ENCODE results near the gene TGM4.
A peak's percentile ranks its signal among the peaks of the same experiment; 100 is the strongest.
"Not testable (repeated sequence)": the region's sequence is repeated elsewhere in the genome, so short reads cannot be mapped to it uniquely, and the experiment has no call there.

Gene TGM4
- total RNA-seq = 0 reads per million in 2 donors

DNA sequence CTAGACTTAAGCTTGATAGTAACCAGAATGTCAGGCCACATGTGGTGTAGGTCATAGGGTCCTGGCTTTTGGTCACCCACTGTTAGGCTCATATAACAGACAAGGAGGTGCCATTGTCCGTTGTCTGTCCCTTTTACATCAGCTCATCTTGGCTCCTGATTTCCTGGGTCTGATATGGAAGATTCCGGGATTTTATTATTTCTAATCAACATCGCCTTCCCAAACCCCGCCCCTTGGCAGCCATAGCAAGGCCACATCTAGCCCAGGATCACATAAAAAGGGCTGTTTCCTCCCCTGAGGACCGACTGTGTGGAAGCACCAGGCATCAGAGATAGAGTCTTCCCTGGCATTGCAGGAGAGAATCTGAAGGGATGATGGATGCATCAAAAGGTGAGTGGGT, at the start of gene TGM4:
TGM4 (plus strand) TSS at position 301 of the 400 bp plus-strand sequence; CDS start at position 372, 71 bp downstream.
- DNase-seq = no peak

- no peak for DNase-seq
These were observed 49.0 kb upstream of the TGM4 start for GRCh38 chr3:44825264-44825925.

GRCh38 chr3:44827196-44827595, 47.2 kb upstream of the TGM4 start:
- DNase-seq = no peak

DNA sequence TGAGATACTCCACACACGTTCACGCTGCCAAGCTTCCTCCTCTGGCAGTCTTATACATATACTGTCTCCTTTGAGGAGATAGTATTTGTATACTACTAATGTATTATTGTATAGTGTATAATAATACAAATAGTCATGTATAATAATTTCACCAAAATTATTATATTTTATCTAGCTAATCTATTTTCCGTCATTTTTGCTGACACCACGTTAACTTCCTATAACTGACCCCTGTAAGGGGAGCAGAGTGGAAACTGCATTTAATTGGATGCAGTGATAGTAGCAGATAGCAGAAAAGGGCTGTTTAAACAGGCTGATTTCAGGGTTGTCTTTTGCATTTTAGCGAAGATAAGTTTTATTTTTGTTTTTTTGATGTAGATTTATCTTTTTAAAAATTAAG, 43.2 kb upstream of the TGM4 start:
- DNase-seq = no peak

- DNase-seq = no peak
These were observed 42.4 kb upstream of the TGM4 start for GRCh38 chr3:44832032-44832431.

DNA sequence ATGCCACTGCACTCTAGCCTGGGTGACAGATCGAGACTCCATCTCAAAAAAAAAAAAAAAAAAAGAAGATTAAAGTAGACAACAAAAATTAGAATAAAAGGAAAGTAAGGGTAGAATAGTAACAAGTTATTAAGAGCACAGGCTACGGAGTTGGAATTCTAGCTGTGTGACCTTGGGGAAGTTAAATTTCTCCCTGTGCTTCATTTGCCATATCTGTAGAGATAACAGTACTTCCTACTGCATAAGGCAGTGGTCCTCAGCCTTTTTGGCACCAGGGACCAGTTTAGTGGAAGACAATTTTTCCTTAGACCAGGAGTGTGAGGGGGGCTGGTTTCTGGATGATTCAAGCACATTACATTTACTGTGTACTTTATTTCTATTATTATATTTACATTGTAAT, 41.4 kb upstream of the TGM4 start:
- DNase-seq = no peak

GRCh38 chr3:44833394-44833793, 41.0 kb upstream of the TGM4 start:
- DNase-seq = no peak

- DNase-seq = no peak
These were observed 38.7 kb upstream of the TGM4 start for GRCh38 chr3:44835684-44836083.

DNA sequence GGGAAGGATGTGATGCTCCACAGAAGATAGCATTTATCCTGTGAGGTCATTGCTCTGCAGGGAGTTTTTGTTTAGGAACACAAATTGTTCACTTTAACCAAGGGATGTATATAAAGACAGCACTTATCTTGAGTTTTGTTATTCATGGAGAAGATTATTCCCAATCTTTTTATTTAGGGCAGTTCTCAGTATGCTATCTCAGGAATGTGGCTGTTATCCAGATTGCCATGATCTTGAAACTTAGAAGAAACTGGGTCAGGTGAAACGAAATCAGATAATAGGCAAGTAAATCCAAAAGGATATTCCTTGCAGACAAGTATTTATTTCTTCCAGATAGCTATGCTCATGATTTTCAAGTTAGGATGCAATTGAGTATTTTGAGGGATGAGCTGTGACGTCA, 32.0 kb upstream of the TGM4 start:
- DNase-seq = no peak

GRCh38 chr3:44845528-44846520, 28.6 kb upstream of the TGM4 start:
- no peak for DNase-seq

DNA sequence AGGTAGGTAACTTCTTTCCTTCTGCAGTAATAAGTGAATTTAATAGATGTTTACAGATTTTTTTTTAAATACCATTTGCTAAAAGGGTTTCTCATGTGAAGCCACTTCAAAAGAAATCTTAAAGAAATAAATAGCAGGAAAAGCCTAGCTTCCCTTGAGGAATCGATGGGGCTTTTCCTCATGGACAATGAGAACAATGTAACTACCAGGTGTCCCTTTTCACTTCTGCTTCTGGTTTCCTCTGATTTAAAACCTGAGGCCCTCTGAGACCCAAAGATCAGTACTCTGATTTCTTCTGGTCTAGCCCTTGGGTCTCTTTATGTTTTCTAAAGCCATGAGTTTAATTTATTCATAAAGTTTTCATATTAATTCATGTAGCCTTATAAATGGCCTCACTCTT, 25.8 kb upstream of the TGM4 start:
- DNase-seq = no peak

GRCh38 chr3:44856663-44857062, 17.7 kb upstream of the TGM4 start:
- DNase-seq = not testable (repeated sequence)

DNA sequence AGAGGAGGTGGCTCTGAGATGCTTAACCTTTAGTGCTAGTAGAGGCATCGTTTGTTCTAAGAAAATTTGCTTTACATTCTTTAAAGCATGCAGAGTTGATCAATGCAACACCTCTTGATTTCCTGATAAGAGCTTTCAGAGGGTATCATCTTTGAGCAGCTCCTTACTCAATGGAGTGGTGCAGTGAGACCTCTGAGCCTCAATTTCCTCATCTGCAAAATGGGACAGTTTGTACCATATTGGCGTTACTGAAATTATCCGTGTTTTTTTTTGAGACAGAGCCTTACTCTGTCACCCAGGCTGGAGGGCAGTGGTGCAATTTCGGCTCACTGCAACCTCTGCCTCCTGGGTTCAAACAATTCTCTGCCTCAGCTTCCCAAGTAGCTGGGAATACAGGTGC, 14.3 kb upstream of the TGM4 start:
- DNase-seq = no peak

DNA sequence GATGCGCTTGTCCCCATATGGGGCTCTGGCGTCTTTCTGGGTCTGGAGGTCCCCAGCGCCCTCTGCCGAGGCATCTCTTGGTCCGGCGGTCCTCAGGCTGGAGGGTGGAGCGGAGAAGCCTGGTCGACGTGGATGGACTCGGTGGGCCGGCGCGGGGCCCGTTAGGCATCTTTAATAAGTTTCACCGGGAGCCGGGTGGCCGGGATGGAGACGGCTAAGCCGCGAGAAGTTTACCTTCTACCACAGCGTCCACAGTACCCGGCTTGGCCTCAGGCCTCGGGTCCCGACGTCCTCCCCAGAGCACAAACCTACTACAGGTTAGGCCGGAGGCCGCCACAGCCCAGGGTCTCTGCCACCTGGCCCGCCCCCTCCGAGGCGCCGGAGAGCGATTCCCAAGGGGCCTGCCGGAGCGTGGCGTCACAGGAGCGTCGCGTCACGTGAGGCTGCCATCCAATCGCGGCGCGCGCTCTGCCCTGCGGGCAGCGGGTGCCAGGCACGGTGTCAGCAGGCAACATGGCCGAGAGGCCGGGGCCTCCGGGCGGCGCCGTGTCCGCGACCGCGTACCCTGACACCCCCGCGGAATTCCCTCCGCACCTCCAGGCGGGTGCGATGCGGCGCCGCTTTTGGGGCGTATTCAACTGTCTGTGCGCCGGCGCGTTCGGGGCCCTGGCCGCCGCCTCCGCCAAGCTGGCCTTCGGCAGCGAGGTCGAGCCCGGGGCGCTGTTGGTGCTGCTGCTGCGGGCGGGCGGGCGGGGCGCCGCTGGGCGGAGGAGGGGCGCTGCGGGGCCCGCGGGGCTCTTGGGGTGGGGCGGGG, 12.8 kb upstream of the TGM4 start, which contains the start of gene TMEM42:
TMEM42 (plus strand) TSS at position 501 of the 814 bp plus-strand sequence; CDS start at position 514, 13 bp downstream.
- peak; percentile 78 to 94 (median 85) for DNase-seq

GRCh38 chr3:44862226-44862637, 12.2 kb upstream of the TGM4 start:
- peak in 1 of 5 experiments; percentile 52 for DNase-seq

- DNase-seq = peak in 2 of 5 experiments; percentile 40 to 47
These were observed 9.0 kb upstream of the TGM4 start for GRCh38 chr3:44865272-44866035.

DNA sequence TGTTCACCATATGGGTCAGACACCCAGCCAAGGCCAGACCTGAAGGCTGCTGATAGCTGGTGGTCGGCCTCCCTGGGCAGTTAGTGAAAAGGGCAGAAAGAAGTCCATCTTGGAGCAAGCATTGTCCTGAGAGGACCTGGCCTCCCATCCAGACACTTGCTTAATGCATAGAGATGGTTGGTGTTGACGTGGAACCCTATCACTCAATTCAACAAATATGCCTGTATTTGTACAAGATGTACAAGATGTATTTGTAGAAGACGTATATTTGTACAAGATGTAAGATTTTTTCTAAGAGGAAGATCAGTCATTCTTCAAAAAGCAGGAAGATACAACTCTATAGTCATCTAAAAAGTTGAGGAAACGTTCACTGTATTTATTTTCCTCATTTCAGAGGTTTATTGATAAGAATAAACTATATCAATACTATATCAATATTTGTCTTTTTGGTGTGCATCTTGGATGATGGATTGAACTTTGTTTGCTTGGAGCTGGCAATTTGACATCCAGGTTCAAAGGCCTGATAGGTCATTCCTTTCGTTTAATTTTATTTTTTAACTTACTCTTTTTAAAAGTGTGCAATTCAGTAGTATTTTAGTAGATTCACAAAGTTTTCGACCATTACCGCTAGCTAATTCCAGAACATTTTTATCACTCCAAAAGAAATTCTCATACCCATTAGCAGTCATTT, 6.8 kb upstream of the TGM4 start:
- no peak for DNase-seq

- DNase-seq = no peak
These were observed 3.9 kb upstream of the TGM4 start for GRCh38 chr3:44870375-44871061.

DNA sequence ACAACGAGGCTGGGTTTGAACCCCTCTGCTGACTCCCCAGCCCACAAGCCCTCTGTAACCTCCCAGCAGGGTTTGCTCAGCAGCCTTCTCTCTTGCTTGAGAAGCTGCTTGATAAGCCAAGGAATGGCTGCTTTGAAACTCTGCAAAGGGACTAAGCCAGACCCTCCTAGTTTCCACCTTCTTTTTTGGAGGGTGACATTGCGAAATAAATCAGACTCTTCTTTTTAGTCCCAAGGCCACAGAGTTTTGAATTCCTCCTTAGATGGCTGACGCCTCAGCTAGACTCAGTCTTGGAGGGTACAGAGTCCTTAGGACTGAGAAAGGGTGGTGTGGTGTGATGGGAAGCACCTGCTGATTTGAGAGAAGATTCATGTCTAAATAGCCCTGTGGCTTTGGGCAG, 1.2 kb downstream of the TGM4 start:
- no peak for DNase-seq

- DNase-seq = no peak
These were observed 2.9 kb downstream of the TGM4 start for GRCh38 chr3:44877333-44877732.

DNA sequence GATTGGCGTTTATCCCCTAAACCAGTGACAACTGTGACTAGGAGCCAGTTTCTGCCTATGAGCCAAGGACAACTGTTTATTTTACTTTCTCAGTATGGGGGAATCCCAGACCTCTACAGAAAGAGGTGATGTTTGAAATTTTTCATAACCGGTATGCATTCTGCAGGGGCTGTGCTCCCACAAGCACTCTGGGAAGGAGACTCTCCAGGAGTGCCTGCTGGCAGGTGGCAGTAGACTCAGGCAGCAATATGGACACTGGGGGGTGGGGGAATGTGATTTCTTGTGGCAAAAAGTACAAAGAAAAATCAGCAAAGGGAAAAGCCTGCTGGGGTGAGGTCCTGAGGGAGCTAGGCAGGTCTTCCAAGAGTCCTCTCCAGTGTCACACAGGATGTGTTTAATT, 5.9 kb downstream of the TGM4 start:
- DNase-seq = no peak

Measured in T-helper 2 cell (primary cell).